ENCODE measurements around the gene PYGB.
A peak's percentile ranks its signal among the peaks of the same experiment; 100 is the strongest.
"Not testable (repeated sequence)": the region's sequence is repeated elsewhere in the genome, so short reads cannot be mapped to it uniquely, and the experiment has no call there.

Gene PYGB

DNA sequence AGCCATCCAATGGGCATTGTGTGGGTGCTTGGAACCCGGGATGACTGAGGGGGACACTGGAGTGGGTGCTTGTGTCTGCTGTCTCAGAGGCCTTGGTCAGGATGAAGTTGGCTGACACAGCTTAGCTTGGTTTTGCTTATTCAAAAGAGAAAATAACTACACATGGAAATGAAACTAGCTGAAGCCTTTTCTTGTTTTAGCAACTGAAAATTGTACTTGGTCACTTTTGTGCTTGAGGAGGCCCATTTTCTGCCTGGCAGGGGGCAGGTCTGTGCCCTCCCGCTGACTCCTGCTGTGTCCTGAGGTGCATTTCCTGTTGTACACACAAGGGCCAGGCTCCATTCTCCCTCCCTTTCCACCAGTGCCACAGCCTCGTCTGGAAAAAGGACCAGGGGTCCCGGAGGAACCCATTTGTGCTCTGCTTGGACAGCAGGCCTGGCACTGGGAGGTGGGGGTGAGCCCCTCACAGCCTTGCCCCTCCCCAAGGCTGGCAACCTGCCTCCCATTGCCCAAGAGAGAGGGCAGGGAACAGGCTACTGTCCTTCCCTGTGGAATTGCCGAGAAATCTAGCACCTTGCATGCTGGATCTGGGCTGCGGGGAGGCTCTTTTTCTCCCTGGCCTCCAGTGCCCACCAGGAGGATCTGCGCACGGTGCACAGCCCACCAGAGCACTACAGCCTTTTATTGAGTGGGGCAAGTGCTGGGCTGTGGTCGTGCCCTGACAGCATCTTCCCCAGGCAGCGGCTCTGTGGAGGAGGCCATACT is 49.4 kb downstream of the PYGB start:
- DNase-seq, result no peak

DNA sequence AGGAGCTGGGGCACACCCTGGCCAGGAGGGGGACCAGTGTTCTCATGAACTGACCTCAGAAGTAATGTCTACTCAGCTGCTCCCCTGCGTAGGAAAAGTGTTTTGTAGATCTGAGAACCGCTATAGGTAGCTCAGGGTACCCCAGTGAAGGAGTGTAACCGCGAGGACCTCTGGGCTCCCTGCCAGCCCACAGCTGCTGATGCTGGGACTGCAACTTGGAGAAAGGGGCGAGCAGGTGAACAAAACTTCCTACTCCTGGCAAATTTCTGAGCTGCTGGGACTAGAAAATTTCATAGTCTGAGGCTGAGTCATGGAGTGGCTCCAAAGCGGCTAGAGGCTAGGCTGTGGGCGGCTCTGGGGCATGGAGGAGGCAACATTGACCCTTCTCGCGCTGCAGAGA is 51.9 kb downstream of the PYGB start:
- no peak for DNase-seq

DNA sequence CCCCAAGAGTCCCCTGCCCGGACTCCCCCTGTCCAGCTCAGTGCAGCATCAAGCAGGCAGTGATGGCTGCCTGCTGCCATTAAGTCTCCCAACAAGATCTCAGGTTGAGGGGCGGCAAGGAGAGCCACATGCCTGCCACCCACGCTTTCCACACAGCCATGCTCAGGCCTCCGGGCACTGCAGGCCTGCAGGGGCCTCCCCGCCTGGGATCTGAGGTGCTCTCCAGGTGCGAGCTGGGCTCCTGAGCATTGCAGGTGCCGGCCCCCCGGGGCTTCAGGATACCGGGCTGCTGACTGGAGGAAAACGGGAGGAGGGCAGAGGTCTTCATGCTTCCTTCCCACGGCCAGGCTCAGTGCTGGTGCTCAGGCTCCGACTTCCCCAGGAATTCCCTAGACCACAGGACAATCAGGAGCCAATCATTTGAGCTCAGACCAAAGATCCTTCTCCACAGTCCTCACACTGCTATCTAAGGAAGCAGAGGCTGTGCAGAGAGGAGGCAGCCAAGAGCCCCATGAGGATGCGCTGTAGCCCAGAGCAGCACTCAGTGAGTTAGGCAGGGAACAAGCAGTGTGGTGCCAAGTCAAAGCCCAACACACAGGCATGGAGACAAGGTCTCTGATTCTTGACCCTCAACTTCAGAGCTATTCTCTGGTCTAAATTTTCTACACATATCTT is 52.7 kb downstream of the PYGB start:
- DNase-seq, result no peak

DNA sequence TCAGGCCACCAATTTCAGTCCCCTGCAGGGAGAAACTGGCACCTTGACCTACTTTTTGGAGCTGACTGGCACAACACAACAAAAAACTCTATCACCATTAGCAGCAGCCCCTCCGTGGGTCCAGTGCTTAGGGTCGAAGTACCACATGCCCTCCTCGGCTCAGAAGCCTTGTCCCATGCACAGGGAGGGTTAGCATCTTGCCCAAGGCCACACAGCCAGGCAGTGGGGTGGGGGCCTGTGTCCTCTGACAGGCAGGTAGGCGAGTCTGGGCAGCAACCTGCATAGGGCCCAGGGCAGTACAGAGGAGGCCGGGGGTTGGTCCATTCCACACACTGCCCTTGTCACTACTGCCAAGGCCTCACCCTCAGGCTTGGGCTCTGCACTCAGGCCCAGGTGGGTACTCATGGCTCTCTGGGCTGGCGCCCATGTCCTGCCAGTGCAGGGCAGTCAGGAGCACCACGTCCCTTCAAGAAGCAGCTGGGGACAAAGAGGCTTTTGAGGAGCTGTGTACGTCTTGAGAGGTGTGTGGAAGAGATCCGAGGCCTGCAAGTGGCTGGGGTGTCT is 53.6 kb downstream of the PYGB start:
- DNase-seq, result no peak

DNA sequence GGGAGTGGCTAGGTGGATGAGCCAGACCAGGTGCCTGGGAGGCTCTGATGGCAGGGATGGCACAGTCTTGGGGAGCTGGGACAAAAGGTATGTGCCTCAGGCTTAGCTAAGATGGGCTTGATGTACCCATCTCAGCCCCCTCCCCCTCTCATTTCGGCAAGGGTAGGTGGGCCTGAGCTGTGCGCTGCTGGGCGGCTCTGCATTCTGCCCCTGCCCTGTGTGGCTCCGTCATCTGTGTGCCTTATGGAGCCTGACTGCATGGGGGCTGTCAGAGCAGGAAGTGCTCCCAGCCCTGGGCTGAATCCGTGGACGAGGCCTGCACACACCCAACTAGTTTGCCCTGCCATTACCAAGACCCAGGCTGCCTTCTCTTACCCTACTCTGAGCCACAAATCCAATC is 54.7 kb downstream of the PYGB start:
- no peak for DNase-seq

DNA sequence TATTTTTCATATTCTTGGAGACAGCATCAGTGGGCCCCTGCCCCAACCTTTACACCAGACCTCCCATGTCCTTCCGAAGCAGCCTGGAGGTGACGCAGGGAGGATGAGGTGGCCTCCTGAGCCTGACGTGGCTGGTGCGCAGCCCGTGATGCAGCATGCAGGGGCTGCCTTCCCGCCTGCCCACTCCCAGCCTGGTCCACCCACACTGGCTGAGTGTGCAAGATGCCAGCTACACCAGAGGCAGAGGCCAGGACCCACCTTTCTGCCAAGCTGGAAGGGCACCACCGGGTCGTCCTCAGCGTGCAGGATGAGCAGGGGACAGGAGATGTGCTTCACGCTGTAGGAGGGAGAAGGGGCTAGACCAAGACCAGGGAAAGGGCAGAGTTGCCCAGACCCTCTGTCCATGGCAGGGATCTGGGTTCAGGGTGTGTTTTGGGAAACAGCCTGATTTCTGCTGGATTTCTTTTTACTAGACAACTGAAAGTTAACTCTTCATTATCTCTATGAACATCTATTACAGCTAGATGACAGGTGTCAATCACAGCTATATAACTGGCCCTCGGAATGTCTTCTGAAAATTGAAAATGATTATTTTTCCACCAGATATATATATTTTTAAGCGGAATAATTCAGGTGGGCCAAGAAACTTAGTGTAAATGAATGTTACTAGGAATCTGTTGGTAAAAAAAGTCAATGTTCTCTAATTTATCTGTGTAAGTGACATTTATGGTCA is 55.6 kb downstream of the PYGB start:
- DNase-seq, result no peak

DNA sequence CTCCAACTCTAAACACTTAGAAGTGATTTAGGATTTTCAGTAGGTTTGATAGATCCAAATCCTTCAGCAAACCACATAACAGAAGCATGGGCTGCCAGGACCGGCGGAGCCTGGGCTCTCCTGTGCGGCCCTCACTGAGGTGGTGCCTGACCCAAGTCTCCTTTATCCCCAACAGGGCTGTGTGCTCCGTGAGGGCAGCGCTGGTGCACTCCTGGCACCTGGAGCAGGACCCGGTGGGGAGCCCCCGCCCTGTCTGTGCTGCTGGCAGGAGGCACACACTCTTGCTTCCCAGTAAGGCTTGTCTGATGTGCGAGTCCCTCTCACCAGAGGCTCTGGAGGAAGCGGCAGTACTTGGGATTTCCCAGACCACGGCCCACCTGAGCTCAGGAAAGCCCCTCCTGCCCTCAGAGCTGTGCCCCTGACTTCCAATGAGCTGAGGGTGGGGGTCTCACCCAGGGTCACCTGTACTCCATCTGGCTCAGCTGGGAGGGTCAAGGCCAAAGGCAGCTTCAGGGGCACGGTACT is 56.2 kb downstream of the PYGB start:
- DNase-seq, result no peak

DNA sequence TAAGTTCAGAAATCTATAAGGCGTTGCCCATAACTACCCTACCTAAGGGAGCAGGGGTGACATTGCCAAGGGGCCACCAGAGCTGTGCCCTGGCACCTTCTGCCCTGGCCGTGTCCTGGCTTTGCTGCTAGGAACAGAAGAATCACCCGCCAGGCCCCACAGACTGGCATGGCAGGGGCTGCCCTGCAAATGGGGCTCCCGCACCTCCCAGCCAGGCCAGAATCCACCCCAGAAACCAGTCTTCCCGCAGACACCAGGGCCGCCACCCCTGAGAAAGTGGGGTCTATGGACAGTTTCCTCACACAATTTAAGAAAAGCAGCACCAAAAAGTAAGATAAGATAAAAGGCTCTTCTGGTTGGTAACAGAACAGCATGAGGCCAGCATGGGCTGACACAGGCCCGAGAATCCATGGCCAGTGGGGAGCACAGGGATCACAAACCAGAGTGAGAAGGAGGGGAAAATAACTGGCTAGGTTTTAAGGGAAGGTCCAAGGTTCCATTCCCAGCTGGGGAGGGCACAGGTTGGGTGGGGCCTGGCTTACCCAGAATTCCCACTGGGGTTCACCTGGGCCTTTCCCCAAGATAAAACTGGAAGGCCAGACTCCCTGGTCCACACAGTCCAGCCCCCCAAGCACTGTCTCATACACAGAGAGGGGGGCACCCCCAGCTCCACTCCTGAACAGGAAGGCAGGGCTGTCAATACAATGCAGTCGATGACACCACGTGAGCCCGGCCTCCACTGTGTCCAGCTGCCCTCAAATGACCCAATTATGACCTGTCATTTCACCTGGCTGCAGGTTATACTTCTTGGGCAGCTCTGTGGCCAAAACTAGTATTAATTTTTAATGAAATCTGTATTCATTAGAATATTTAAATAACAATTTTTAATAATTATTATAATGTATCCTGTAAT is 59.4 kb downstream of the PYGB start:
- no peak for DNase-seq

DNA sequence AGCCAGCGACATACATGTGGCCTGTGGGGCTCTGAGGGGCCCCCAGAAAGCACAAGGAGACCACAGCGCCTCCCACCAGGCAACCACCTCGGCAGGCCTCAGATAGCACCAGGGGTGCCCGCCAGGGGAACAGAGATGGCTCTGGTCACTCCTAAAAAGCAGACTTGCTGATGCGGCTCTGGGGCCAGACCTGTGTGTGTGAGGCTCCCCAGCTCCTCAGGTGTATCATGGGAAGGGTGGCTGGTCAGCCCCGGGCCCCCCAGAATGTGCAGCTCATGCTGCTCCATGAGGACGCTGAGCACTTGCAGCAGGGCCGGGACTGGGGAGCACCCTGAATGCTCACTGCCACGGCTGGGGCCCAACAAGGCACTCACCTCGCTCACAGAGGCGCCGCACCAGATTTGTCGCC is 60.2 kb downstream of the PYGB start:
- DNase-seq, result no peak

DNA sequence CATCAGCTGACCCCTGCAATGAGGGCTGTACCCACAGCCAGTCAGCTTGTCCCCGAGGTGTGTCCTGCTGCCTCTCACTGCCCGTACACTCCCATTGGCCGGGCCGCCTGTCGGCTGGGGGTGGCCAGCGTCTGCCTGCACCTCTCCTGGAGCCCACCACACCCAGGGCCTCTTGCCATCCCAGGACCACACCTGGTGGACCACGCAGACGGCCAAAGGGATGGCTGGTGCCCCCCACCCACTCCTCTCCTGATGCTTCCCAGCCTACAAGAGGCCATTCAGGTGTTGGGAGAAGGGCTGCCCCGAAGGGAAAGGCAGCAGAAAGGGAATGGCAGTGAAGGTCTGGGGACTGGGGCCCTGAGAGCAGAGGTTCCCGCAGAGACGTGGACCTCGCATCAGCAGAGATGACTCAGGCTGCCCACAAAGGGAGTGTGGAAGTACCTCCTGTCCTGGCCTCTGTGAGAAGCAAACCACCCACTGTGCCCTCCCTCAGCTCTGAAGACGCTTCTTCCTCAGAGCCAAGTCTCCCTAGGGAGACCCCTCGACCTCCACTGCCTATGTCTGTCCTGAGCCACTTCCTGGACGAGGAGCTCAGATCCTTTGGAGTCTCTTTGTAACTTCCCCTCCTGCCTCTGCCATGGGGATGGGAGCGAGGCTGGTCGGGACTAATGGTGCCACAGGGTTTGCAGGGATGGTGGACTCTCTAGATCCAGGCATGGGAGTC is 60.9 kb downstream of the PYGB start:
- DNase-seq, result no peak

DNA sequence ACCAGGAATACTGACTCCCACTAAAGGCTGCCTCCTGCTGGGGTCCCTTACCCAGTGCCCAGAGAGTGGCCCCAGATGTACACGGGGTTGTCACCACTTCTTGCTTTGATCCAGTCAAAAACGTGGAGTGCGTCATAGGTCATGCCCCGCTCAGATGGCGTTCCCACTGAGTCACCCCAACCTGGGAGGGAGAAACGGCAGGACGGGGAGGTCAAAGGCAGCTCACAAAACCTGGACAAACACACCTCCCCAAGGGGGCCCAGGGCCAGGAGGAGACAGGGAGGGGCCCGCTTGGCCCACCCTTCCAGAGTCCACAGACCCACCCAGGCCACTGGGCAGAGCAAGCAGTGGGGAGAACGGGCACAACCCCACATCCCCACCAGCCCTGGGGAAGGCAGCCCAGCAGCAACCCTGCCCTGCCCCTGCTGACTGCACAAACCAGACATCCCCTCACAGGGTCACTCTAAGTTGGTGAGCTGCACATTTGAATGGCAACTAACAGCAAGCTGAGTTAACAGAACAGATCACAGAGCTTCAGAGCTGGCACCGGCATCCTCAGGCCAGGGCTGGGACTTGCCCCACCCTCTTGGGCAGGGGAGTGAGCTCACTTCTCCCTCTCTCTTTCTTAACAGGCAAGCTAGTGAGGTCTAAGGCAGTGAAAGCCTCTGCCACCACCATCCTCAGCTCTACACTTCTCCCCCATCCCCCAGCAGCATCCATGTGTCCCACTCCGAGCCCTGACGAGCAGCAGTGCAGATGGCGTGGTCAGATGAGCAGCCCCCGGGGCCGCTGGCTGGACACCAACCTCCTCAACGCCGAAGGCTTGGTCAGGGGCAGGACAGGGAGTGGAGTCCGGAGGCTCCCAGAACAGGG is 61.7 kb downstream of the PYGB start:
- DNase-seq, result no peak

DNA sequence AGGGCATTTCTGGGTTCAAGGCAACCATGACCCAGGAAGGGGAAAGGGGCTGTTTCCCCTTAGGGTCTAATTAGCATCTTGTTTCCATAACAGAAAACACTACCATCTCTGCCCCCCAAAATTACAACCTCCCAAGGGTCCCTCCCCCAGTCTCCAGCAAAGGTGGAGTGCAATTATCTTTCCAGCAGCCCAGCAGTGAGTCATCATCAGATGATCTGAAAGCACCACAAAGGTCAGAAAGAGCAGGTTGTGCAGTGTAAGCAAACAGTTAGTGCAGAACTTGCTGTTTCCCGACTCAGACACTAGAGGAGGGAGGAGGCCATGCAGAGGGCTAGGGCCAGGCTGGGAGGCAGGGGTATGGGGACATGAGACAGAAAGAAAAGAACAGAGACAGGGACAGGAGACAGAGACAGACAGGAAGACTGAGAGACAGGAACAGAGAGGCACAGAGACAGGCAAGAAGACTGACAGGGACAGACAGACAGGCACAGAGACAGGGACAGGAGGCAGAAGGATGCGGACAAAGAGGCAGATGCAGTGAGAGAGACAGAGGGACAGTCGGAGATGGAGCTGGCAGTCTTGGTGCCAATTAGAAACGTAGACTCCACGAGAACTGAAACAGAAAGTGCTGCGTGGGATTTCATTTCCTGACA is 62.5 kb downstream of the PYGB start:
- peak; percentile 9 for DNase-seq

DNA sequence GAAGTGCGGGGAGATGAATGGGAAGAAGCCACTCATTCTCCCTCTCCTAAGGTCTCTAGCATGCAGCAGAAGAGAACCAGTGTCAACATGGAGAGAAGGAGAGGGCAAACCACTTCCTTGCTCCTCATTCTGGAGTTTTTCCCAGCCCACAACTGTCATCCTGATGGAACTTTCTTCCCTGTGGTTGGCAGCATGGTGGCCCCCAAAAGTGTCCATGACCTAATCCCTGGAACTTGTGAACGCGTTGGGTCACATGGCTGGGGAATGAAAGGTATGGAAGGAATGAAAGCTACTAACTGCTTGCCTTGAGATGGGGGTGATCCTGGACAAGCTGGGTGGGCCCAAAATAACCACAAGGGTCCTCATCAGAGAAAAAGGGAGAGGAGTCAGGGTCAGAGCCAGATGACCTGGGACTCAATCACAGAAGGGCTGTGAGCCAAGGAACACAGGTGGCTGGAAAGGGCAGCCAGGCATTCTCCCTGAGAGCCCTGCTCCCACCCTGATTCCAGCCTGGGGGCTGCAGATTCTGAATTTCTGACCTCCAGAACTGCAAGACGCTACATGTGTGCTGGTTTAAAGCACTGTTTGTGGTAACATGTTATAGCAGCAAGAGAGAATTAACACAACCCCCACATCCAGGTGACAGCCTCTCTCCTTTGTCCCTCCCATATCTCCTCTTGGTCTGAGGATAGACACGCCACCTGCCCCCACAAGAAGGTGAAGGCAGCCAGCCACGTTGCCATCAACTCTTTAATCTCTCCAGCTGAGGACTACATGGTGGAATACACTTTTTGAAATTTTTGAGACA is 63.2 kb downstream of the PYGB start:
- no peak for DNase-seq

DNA sequence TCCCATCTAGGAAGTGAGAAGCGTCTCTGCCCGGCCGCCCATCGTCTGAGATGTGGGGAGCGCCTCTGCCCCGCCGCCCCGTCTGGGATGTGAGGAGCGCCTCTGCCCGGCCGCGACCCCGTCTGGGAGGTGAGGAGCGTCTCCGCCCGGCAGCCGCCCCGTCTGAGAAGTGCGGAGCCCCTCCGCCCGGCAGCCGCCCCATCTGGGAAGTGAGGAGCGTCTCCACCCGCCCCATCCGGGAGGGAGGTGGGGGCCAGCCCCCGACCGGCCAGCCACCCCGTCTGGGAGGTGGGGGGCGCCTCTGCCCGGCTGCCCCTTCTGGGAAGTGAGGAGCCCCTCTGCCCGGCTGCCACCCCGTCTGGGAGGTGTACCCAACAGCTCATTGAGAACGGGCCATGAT is 64.8 kb downstream of the PYGB start:
- not testable (repeated sequence) for DNase-seq

DNA sequence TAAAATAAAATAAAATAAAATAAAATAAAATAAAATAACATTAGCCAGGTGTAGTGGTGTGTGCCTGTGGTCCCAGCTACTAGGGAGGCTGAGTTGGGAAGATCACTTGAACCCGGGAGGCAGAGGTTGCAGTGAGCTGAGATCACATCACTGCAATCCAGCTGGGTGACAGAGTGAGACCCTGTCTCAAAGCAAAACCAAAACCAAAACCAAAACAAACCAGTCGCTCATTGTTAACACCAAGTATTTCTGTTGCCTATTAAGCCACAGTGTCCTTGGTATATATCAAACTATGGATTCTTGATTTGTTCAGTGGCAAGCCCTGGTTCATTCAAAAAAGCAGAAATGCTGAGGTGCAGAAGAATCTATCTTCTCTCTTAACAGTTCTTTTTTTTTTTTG is 65.7 kb downstream of the PYGB start:
- no peak for DNase-seq

DNA sequence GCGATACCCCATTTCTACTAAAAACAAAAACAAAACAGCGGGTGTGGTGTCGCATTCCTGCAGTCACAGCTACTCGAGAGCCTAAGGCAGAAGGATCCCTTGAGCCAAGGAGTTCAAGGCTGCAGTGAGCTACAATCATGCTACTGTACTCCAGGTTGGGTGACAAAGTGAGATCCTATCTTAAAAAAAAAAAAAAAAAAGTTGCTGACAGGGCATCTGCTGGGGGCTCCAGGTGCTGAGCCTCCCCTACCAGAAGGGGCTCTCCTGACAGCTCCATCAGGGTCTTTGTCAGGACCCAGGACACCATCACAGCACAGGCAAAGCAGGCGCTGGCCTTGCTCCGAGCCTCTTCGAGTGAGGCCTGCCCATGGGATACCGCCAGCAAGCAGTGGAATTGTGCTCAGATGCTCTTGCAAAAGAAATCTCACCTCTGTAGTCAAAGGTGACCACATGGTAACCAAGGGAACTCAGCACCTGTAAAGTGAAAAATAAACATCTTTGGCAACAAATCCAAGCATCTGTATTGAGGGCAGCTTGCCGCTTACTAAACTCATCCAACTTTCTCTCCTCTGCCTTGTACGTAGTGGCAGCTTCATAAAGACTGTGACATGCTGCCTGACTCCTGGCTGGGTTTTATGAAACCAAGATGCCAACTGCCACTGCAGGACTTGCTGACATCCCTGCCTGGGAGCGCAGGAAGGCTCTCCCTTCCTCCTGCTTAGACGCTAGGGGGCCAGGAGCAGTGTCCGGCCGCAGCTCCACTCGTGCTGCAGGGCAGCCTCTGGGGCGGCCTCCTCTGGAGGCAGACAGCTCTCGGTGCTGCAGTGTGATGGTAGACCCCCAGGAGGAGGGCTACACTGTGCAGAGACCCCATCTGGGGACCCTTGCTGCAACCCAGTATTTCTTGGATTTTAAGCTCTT is 66.9 kb downstream of the PYGB start:
- DNase-seq, result no peak

DNA sequence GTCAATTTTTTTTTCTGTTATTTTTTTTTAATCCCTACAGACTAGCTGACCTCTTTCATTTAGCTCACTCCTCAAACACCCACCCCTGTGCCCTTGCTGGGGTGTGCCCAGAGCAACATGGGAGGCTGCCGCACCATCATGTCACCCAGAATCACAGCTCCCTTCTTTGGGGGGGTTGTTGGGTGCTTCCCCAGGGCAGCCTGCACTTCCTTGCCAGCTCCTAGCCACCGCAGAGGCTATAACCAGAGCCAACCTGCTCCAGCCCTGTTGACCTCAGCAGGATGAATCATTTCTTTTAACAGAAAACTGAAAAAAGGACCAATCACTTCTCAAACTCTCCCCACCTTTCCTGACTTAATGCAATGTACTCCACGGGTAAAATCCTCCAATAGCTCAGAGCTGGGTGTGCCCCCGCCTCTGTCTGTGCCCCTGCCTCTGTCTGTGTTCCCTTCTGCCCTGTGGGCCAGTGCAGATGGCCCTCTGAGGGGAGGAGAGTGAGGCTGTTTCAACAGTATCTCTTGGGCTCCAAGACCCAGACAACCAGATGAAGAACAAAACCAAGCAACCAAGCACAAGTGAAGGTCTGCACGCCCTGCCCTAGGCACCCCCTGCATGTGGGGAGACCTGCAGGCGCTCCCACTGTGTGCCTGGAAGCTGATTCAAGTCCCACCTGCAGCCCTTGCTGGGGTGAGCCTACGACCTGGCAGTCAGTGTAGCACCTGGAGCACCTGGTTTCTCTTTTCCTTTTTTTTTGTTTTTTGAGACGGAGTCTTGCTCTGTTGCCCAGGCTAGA is 67.7 kb downstream of the PYGB start:
- DNase-seq, result no peak
